Fibroblast of skin of right biceps (primary cell): ENCODE measurements around the gene MRPS7.
A peak's percentile ranks its signal among the peaks of the same experiment; 100 is the strongest.

ENCODE experiments used
- DNase-seq: peaks from one replicate; pipeline ENCODE4 v3.0.0-alpha.2; 2013

The MRPS7 gene

GRCh38 chr17:75313941-75314551 lies 52.4 kb downstream of the MRPS7 start:
- DNase-seq, result peak; percentile 31

GRCh38 chr17:75315541-75316243 lies 54.0 kb downstream of the MRPS7 start:
- no peak for DNase-seq
